H1 (cell line): Measurements from ENCODE around the gene RASSF4. TPM values are rescaled to one million over a fixed set of nuclear protein-coding genes. Genes with fewer than 3 reads are reported as not detected.

Experiments
- CTCF ChIA-PET: fragments of 300-600 bp; sonication (Branson Sonifier 250); formaldehyde crosslinking; loops from one replicate; lab custom pipeline; 2021; ENCODE audit not compliant: partially characterized antibody; lab: Charles Lee
- POLR2A ChIA-PET: fragments of 300-600 bp; sonication (Branson Sonifier 250); formaldehyde crosslinking; loops from one replicate; lab custom pipeline; 2021; ENCODE audit warnings: inconsistent platforms; ENCODE audit not compliant: partially characterized antibody; lab: Charles Lee
- DNase-seq, 2 experiments: peaks; one replicate each; pipeline versions ENCODE4 v3.0.0 to v3.0.0-alpha.2; 2010 to 2022; ENCODE audit warnings: low spot score in 2 of 2, low read depth in 1 of 2, mixed read lengths in 1 of 2
- FAIRE-seq: peaks from 2 replicates; lab custom pipeline; 2011; peaks lifted over from hg19 to GRCh38; lab: Jason Lieb, UNC
- H2AFZ ChIP-seq: 2 replicates; pipeline ENCODE4 v1.8.1; 2012; ENCODE audit warnings: low read length, inconsistent platforms
- H2AK5ac ChIP-seq: 2 replicates; pipeline ENCODE4 v1.6.1; 2013; ENCODE audit warnings: low read depth, low read length
- H2BK120ac ChIP-seq: replicated peaks from 2 replicates; pipeline ENCODE3; 2013; ENCODE audit warnings: low read depth, low read length, inconsistent platforms
- H2BK12ac ChIP-seq: 2 replicates; pipeline ENCODE4 v1.6.1; 2013; ENCODE audit warnings: low read depth, low read length
- H2BK15ac ChIP-seq: 2 replicates; pipeline ENCODE4 v1.6.1; 2013; ENCODE audit warnings: low read length
- H2BK20ac ChIP-seq: 2 replicates; pipeline ENCODE4 v1.6.1; 2013; ENCODE audit warnings: low read length
- H2BK5ac ChIP-seq: 2 replicates; pipeline ENCODE4 v1.6.1; 2013; ENCODE audit warnings: low read depth, low read length
- H3K14ac ChIP-seq: 2 replicates; pipeline ENCODE4 v1.6.1; 2013; ENCODE audit warnings: inconsistent platforms; ENCODE audit not compliant: insufficient read length
- H3K18ac ChIP-seq: 2 replicates; pipeline ENCODE4 v1.6.1; 2013; ENCODE audit warnings: low read length; ENCODE audit errors: extremely low read depth
- H3K23ac ChIP-seq: 2 replicates; pipeline ENCODE4 v1.6.1; 2013; ENCODE audit warnings: inconsistent platforms; ENCODE audit not compliant: insufficient read length
- H3K23me2 ChIP-seq: 2 replicates; pipeline ENCODE4 v1.6.1; 2013; ENCODE audit warnings: low read depth, low read length
- H3K27ac ChIP-seq: 2 replicates; pipeline ENCODE4 v1.6.1; 2011; ENCODE audit warnings: low read depth, low read length, inconsistent platforms
- H3K27me3 ChIP-seq, 4 experiments: replicated peaks in 1 of 4; 1 replicate in 1 of 4; 2 replicates in 3 of 4; pipeline versions ENCODE4 v1.6.1 to v1.8.1; 2011 to 2013; ENCODE audit warnings: low read length in 3 of 4, mild to moderate bottlenecking in 3 of 4, inconsistent platforms in 2 of 4, mixed read lengths in 2 of 4, moderate library complexity in 1 of 4; ENCODE audit not compliant: control insufficient read depth in 3 of 4, insufficient read depth in 3 of 4; ENCODE audit errors: extremely low read depth in 1 of 4
- H3K36me3 ChIP-seq, 4 experiments: 2 replicates each; pipeline versions ENCODE4 v1.6.1 to v1.8.1; 2011 to 2013; ENCODE audit warnings: mild to moderate bottlenecking in 4 of 4, low read length in 3 of 4, moderate library complexity in 2 of 4, control low read depth in 1 of 4, inconsistent platforms in 1 of 4; ENCODE audit not compliant: insufficient read depth in 4 of 4, control insufficient read depth in 2 of 4
- H3K4ac ChIP-seq: replicated peaks from 2 replicates; pipeline ENCODE3; 2013; ENCODE audit warnings: low read length, low read depth, mixed read lengths, inconsistent platforms; ENCODE audit not compliant: insufficient read length
- H3K4me1 ChIP-seq, 4 experiments: replicated peaks in 1 of 4; 1 replicate in 1 of 4; 2 replicates in 3 of 4; pipeline versions ENCODE4 v1.6.1 to v1.8.1; 2011 to 2013; ENCODE audit warnings: low read length in 3 of 4, inconsistent platforms in 2 of 4, mixed read lengths in 1 of 4; ENCODE audit not compliant: insufficient read depth in 4 of 4, control insufficient read depth in 3 of 4
- H3K4me2 ChIP-seq, 2 experiments: 2 replicates each; pipeline versions ENCODE4 v1.6.1 to v1.8.1; 2011 to 2013; ENCODE audit warnings: low read depth in 2 of 2, low read length in 2 of 2, control low read depth in 1 of 2, inconsistent platforms in 1 of 2, mild to moderate bottlenecking in 1 of 2; ENCODE audit not compliant: insufficient read depth in 1 of 2
- H3K4me3 ChIP-seq, 4 experiments: fragments of 200-600, 300-600 bp in 1 of 4; sonication (generic), shearing (Covaris generic), sonication (Bioruptor Twin) in 1 of 4; 2 replicates each; pipeline versions ENCODE4 v1.5.1 to v1.8.1; 2011 to 2016; ENCODE audit warnings: low read length in 4 of 4, low read depth in 3 of 4, control low read depth in 2 of 4, inconsistent platforms in 2 of 4, mild to moderate bottlenecking in 2 of 4, mixed read lengths in 1 of 4, moderate library complexity in 1 of 4; ENCODE audit not compliant: insufficient read depth in 2 of 4; ENCODE audit errors: extremely low read depth in 1 of 4
- H3K56ac ChIP-seq: replicated peaks from 2 replicates; pipeline ENCODE3; 2013; ENCODE audit warnings: low read depth, mild to moderate bottlenecking, mixed read lengths, low read length, inconsistent platforms; ENCODE audit not compliant: insufficient read length
- H3K79me1 ChIP-seq: 2 replicates; pipeline ENCODE4 v1.6.1; 2013; ENCODE audit warnings: low read depth, low read length, control low read depth
- H3K79me2 ChIP-seq, 2 experiments: 2 replicates each; pipeline versions ENCODE4 v1.6.1 to v1.8.1; 2012 to 2013; ENCODE audit warnings: low read length in 2 of 2, mild to moderate bottlenecking in 2 of 2, inconsistent platforms in 1 of 2; ENCODE audit not compliant: insufficient read depth in 2 of 2, control insufficient read depth in 1 of 2
- H3K9ac ChIP-seq, 4 experiments: replicated peaks in 1 of 4; 1 replicate in 1 of 4; 2 replicates in 3 of 4; pipeline versions ENCODE4 v1.6.1 to v1.8.1; 2011 to 2013; ENCODE audit warnings: low read depth in 3 of 4, low read length in 3 of 4, control low read depth in 2 of 4, mild to moderate bottlenecking in 2 of 4, moderate library complexity in 2 of 4, inconsistent platforms in 1 of 4; ENCODE audit errors: extremely low read depth in 1 of 4
- H3K9me3 ChIP-seq, 2 experiments: 2 replicates each; pipeline versions ENCODE4 v1.6.1 to v1.8.1; 2012 to 2013; ENCODE audit warnings: mild to moderate bottlenecking in 2 of 2, moderate library complexity in 2 of 2, control low read depth in 1 of 2, inconsistent platforms in 1 of 2, low read depth in 1 of 2, low read length in 1 of 2, mixed read lengths in 1 of 2; ENCODE audit not compliant: insufficient read depth in 2 of 2
- H4K20me1 ChIP-seq, 2 experiments: replicated peaks in 1 of 2; 2 replicates each; pipeline versions ENCODE3 to v1.8.1; 2011 to 2013; ENCODE audit warnings: inconsistent platforms in 2 of 2, low read length in 2 of 2, mild to moderate bottlenecking in 1 of 2; ENCODE audit not compliant: insufficient read depth in 2 of 2, control insufficient read depth in 1 of 2
- H4K5ac ChIP-seq: 2 replicates; pipeline ENCODE4 v1.6.1; 2013; ENCODE audit warnings: low read length, low read depth, mixed read lengths, inconsistent platforms; ENCODE audit not compliant: insufficient read length
- H4K8ac ChIP-seq: 2 replicates; pipeline ENCODE4 v1.8.0; 2013; ENCODE audit warnings: mild to moderate bottlenecking, moderate library complexity, low read length, inconsistent platforms; ENCODE audit not compliant: insufficient read depth; ENCODE audit errors: extremely low read depth
- H4K91ac ChIP-seq: replicated peaks from 2 replicates; pipeline ENCODE3; 2013; ENCODE audit warnings: low read length, mixed read lengths, inconsistent platforms; ENCODE audit not compliant: insufficient read length
- BCL11A ChIP-seq, 2 experiments: IDR thresholded peaks; one replicate each; pipeline ENCODE4 v1.6.1; 2011; ENCODE audit warnings: low read depth in 2 of 2, low read length in 2 of 2, mild to moderate bottlenecking in 2 of 2
- CHD1 ChIP-seq: IDR thresholded peaks from 2 replicates; pipeline ENCODE4 v1.6.1; 2012; ENCODE audit warnings: low read depth, low read length, improper control_type of control experiment
- EGR1 ChIP-seq: IDR thresholded peaks from 2 replicates; pipeline ENCODE4 v1.6.1; 2011; ENCODE audit warnings: low read depth, low read length, borderline replicate concordance
- NRF1 ChIP-seq: IDR thresholded peaks from 2 replicates; pipeline ENCODE4 v1.6.1; 2011; ENCODE audit warnings: mild to moderate bottlenecking, low read depth, low read length, improper control_type of control experiment
- PHF8 ChIP-seq: fragments of 200-600 bp; sonication (generic); conservative IDR thresholded peaks from 2 replicates; pipeline ENCODE4 v1.7.1; 2012; ENCODE audit warnings: low read depth, mild to moderate bottlenecking, inconsistent platforms, low read length, moderate library complexity
- YY1 ChIP-seq: IDR thresholded peaks from 2 replicates; pipeline ENCODE4 v1.6.1; 2011; ENCODE audit warnings: low read depth, mild to moderate bottlenecking, low read length
- WGBS, 2 experiments: shearing (Covaris generic) in 1 of 2; methylation state at CpG; one replicate each; pipeline versions ENCODE4 v1.1.6 to v1.1.7; 2013 to 2015; ENCODE audit warnings: low lambda C conversion rate in 2 of 2, mixed read lengths in 2 of 2, inconsistent platforms in 1 of 2, low coverage in 1 of 2, missing lambda C conversion rate in 1 of 2; ENCODE audit not compliant: insufficient replicate concordance in 2 of 2, insufficient coverage in 1 of 2, insufficient read length in 1 of 2; ENCODE audit errors: extremely low coverage in 1 of 2, missing lambda C conversion rate in 1 of 2; 5-methylcytosine and 5-hydroxymethylcytosine counted together
- polyA plus RNA-seq, 7 experiments: library from polyadenylated mRNA; depleted of rRNA in 3 of 7; stranded (reverse) in 5 of 7; unstranded in 2 of 7; fragments of >200 nt in 5 of 7; fragments of 200-250 nt in 2 of 7; gene quantifications; 1 replicate in 5 of 7; 2 replicates in 1 of 7; 4 replicates in 1 of 7; pipeline versions ENCODE4 v1.2.1 to v1.2.3, GENCODE V29; 2011 to 2013; ENCODE audit warnings: missing spikeins in 2 of 7, mixed read lengths in 2 of 7
- total RNA-seq: library from RNA; stranded (reverse); fragmentation: NEBNext Ultra II Directional; extraction: Animal tissue kit (Norgen Biotek cat#: 25700); gene quantifications from 2 replicates; pipeline ENCODE4 v1.2.1, GENCODE V29; 2021

The RASSF4 gene
- total and polyA plus RNA-seq, 2 of the 8 experiments (the other 6 are each of a cell fraction or from before 2014, with no cell fraction given) = 14.3 to 14.5 TPM

DNA sequence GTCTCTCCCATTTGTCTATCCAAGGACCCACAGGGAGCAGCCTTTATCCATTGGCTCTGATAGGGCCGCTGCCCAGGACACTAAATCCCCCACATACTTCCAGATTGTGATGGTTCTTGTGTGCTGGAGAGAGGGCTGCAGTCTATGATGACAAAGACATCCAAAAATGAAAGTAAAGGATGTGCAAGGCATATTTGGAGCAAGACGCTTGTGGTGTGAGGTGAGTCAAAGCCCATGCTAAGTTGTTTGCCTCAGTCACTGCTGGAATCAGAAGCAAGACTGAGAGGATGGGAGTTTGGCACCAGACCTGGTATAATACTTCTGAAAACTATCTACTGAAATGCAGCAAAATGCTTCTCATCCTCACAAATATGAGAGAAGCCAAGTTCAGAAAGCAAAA lies 63.8 kb downstream of the RASSF4 start:
- Histone ChIP-seq H4K5ac (no peak overlapping the region), H2BK15ac (no peak overlapping the region), H2BK120ac (no peak overlapping the region), H3K56ac (no peak overlapping the region), H3K18ac (no peak overlapping the region), H3K27me3 (no peaks in the 10 kb centered on the region), H4K8ac (no peak overlapping the region), H3K23ac (no peak overlapping the region), H2BK20ac (no peak overlapping the region), H2BK5ac (no peak overlapping the region), H3K4me2 (no peak overlapping the region), H3K9ac (no peak overlapping the region), H2BK12ac (no peak overlapping the region), H3K14ac (no peak overlapping the region), H3K4ac (no peak overlapping the region), H3K4me1 (no peaks in the 10 kb centered on the region), H4K91ac (no peak overlapping the region), H3K9me3 (no peaks in the 10 kb centered on the region), H3K27ac (no peak overlapping the region), H3K79me1 (no peaks in the 10 kb centered on the region), H2AFZ (no peak overlapping the region), H3K23me2 (no peaks in the 10 kb centered on the region), H3K79me2 (no peaks in the 10 kb centered on the region), H3K36me3 (no peaks in the 10 kb centered on the region), H3K4me3 (no peak overlapping the region), H4K20me1 (no peaks in the 10 kb centered on the region), H2AK5ac (no peak overlapping the region)
- DNase-seq (no peak), FAIRE-seq (no peak)
- 90% methylated on average over 2 of the region's 2 CpGs; no CpG with 5 or more reads in 1 of the 2 experiments for WGBS, 2 experiments
- ChIA-PET POLR2A (no interaction called here), CTCF (no interaction called here)
- TF ChIP-seq BCL11A (IDR thresholded peaks at IDR 0.05; ENCODE audit: low read depth in 2 of 2, low read length in 2 of 2) (no peak), NRF1 (no peak), PHF8 (no peak), CHD1 (no peak), EGR1 (no peak), YY1 (no peak)
